Neural progenitor cell (in vitro differentiated cells): Measurements from ENCODE around the gene TMEM167A. TPM values are rescaled to one million over a fixed set of nuclear protein-coding genes. Genes with fewer than 3 reads are reported as not detected.

Experiments
- DNase-seq: peaks from one replicate; pipeline ENCODE4 v3.0.0-alpha.2; 2016; ENCODE audit warnings: low spot score
- H2AFZ ChIP-seq: fragments of 200-600 bp; sonication (generic); replicated peaks from 2 replicates; pipeline ENCODE4 v1.6.1; 2016; ENCODE audit warnings: antibody characterized with exemption
- H3F3A ChIP-seq: fragments of 200-600 bp; sonication (generic); 2 replicates; pipeline ENCODE4 v1.6.1; 2016; ENCODE audit warnings: antibody characterized with exemption, low read depth
- H3K27ac ChIP-seq: fragments of 200-600 bp; sonication (generic); 2 replicates; pipeline ENCODE4 v1.5.1; 2016; ENCODE audit warnings: mild to moderate bottlenecking
- H3K27me3 ChIP-seq: fragments of 200-600 bp; sonication (generic); 2 replicates; pipeline ENCODE4 v1.6.1; 2016; ENCODE audit warnings: mild to moderate bottlenecking, moderate library complexity
- H3K36me3 ChIP-seq: fragments of 200-600 bp; sonication (generic); 2 replicates; pipeline ENCODE4 v1.5.1; 2016
- H3K4me1 ChIP-seq: fragments of 200-600 bp; sonication (generic); 2 replicates; pipeline ENCODE4 v1.6.1; 2016; ENCODE audit warnings: mixed run types
- H3K4me2 ChIP-seq: fragments of 200-600 bp; sonication (generic); 2 replicates; pipeline ENCODE4 v1.6.1; 2016
- H3K4me3 ChIP-seq: fragments of 200-600 bp; sonication (generic); 2 replicates; pipeline ENCODE4 v1.5.1; 2016
- H3K79me2 ChIP-seq: fragments of 200-600 bp; sonication (generic); 2 replicates; pipeline ENCODE4 v1.6.1; 2016; ENCODE audit warnings: low read depth
- H3K9ac ChIP-seq: fragments of 200-600 bp; sonication (generic); 2 replicates; pipeline ENCODE4 v1.6.1; 2016
- H3K9me3 ChIP-seq: fragments of 200-600 bp; sonication (generic); 2 replicates; pipeline ENCODE4 v1.5.1; 2016; ENCODE audit warnings: low read depth
- H4K20me1 ChIP-seq: fragments of 200-600 bp; sonication (generic); 2 replicates; pipeline ENCODE4 v1.6.1; 2016; ENCODE audit warnings: low read depth
- H3K27ac Mint-ChIP-seq: 3 replicates; pipeline ENCODE4 v1.8.0; 2021; ENCODE audit warnings: mixed read lengths
- H3K27me3 Mint-ChIP-seq: 2 replicates; pipeline ENCODE4 v1.8.0; 2022; ENCODE audit warnings: low read depth, mild to moderate bottlenecking, inconsistent platforms, moderate library complexity, mixed read lengths; ENCODE audit not compliant: insufficient read depth
- H3K36me3 Mint-ChIP-seq: 3 replicates; pipeline ENCODE4 v1.8.0; 2021; ENCODE audit warnings: mixed read lengths
- H3K4me1 Mint-ChIP-seq: 3 replicates; pipeline ENCODE4 v1.8.0; 2021; ENCODE audit warnings: mixed read lengths
- H3K4me3 Mint-ChIP-seq: 3 replicates; pipeline ENCODE4 v1.8.0; 2021; ENCODE audit warnings: mild to moderate bottlenecking, moderate library complexity, mixed read lengths
- H3K9me3 Mint-ChIP-seq: 3 replicates; pipeline ENCODE4 v1.8.0; 2020; ENCODE audit warnings: mixed read lengths
- CTCF ChIP-seq: fragments of 200-600 bp; sonication (generic); IDR thresholded peaks from 2 replicates; pipeline ENCODE4 v1.5.1; 2017; ENCODE audit warnings: antibody characterized with exemption, mild to moderate bottlenecking
- EZH2 ChIP-seq: fragments of 200-600 bp; sonication (generic); IDR thresholded peaks from 2 replicates; pipeline ENCODE4 v1.6.1; 2017; ENCODE audit warnings: antibody characterized with exemption, mild to moderate bottlenecking, moderate library complexity
- EZH2phosphoT487 ChIP-seq: fragments of 200-600 bp; sonication (generic); IDR thresholded peaks from 2 replicates; pipeline ENCODE4 v1.6.1; 2017; ENCODE audit warnings: antibody characterized with exemption
- total RNA-seq: library from RNA; depleted of rRNA; stranded (reverse); fragments of >200 nt; gene quantifications from 2 replicates; pipeline ENCODE4 v1.2.3, GENCODE V29; 2015; ENCODE audit warnings: low replicate concordance

Gene TMEM167A
- total RNA-seq, 1 donor from 2014 or later: 185 TPM

- TF ChIP-seq EZH2phosphoT487 (no peak), CTCF (no peak), EZH2 (no peak)
- no peak overlapping the region for H3K9ac ChIP-seq
- no peaks in the 10 kb centered on the region for H3K9me3 ChIP-seq
- H3K27me3 ChIP-seq: no peaks in the 10 kb centered on the region
- peaks cover 38% of the 10 kb centered on the region for H3K4me1 Mint-ChIP-seq
- no peak overlapping the region for H3K27ac ChIP-seq
- H3K27ac Mint-ChIP-seq: peak overlapping the region; percentile 18
- no peak overlapping the region for H3K4me3 ChIP-seq
- no peak overlapping the region for H2AFZ ChIP-seq
- H3K4me1 ChIP-seq: peaks cover 17% of the 10 kb centered on the region
- H3K36me3 Mint-ChIP-seq: no peaks in the 10 kb centered on the region
- peaks cover 14% of the 10 kb centered on the region for H3F3A ChIP-seq
- H3K9me3 Mint-ChIP-seq: no peaks in the 10 kb centered on the region
- no peak for DNase-seq
- peak overlapping the region; percentile 35 for H3K4me2 ChIP-seq
- H3K79me2 ChIP-seq: no peaks in the 10 kb centered on the region
- H4K20me1 ChIP-seq: no peaks in the 10 kb centered on the region
- H3K36me3 ChIP-seq: no peaks in the 10 kb centered on the region
- peaks cover 4% of the 10 kb centered on the region for H3K27me3 Mint-ChIP-seq
- no peak overlapping the region for H3K4me3 Mint-ChIP-seq
Measured at GRCh38 chr5:83026516-83026915, 50.7 kb downstream of the TMEM167A start.

GRCh38 chr5:83025690-83026478 lies 51.3 kb downstream of the TMEM167A start:
- no peaks in the 10 kb centered on the region for H3K36me3 ChIP-seq
- H3K4me1 ChIP-seq: peaks cover 17% of the 10 kb centered on the region
- H3K9ac ChIP-seq: no peak overlapping the region
- no peak overlapping the region for H3K27ac Mint-ChIP-seq
- no peaks in the 10 kb centered on the region for H3K36me3 Mint-ChIP-seq
- no peak overlapping the region for H3K4me2 ChIP-seq
- no peak overlapping the region for H3K27ac ChIP-seq
- TF ChIP-seq EZH2: no peak
- TF ChIP-seq CTCF: no peak
- TF ChIP-seq EZH2phosphoT487: no peak
- H3K4me3 Mint-ChIP-seq: no peak overlapping the region
- H3K27me3 Mint-ChIP-seq: peaks cover 4% of the 10 kb centered on the region
- peaks cover 37% of the 10 kb centered on the region for H3K4me1 Mint-ChIP-seq
- no peaks in the 10 kb centered on the region for H3K9me3 Mint-ChIP-seq
- no peaks in the 10 kb centered on the region for H4K20me1 ChIP-seq
- H3K9me3 ChIP-seq: no peaks in the 10 kb centered on the region
- no peaks in the 10 kb centered on the region for H3K79me2 ChIP-seq
- H3F3A ChIP-seq: peaks cover 14% of the 10 kb centered on the region
- H3K4me3 ChIP-seq: no peak overlapping the region
- H2AFZ ChIP-seq: no peak overlapping the region
- H3K27me3 ChIP-seq: no peaks in the 10 kb centered on the region
- DNase-seq: no peak

GRCh38 chr5:83022334-83022733 lies 54.9 kb downstream of the TMEM167A start:
- no peak overlapping the region for H3K27ac Mint-ChIP-seq
- Histone ChIP-seq H3K27ac (no peak overlapping the region), H3K27me3 (no peaks in the 10 kb centered on the region), H3K79me2 (no peaks in the 10 kb centered on the region), H3K36me3 (no peaks in the 10 kb centered on the region), H3K9ac (no peak overlapping the region), H3K4me1 (peaks cover 25% of the 10 kb centered on the region), H3K4me2 (no peak overlapping the region), H2AFZ (peak overlapping the region; percentile 37), H3K9me3 (no peaks in the 10 kb centered on the region), H3F3A (peaks cover 11% of the 10 kb centered on the region), H4K20me1 (no peaks in the 10 kb centered on the region), H3K4me3 (no peak overlapping the region)
- TF ChIP-seq EZH2phosphoT487: no peak
- TF ChIP-seq CTCF: no peak
- no peak for TF ChIP-seq EZH2
- H3K4me3 Mint-ChIP-seq: no peak overlapping the region
- H3K36me3 Mint-ChIP-seq: peaks cover 3% of the 10 kb centered on the region
- H3K4me1 Mint-ChIP-seq: peaks cover 42% of the 10 kb centered on the region
- H3K9me3 Mint-ChIP-seq: peaks cover 6% of the 10 kb centered on the region
- no peak for DNase-seq
- H3K27me3 Mint-ChIP-seq: peaks cover 7% of the 10 kb centered on the region
